GM18526 (cell line): ENCODE measurements around the gene CSMD2.

ENCODE experiments used
- POLR2A ChIP-seq: IDR thresholded peaks from 3 replicates; pipeline ENCODE4 v1.6.1; 2011; ENCODE audit not compliant: insufficient read length; ENCODE audit errors: extremely low read depth

The CSMD2 gene

GRCh38 chr1:34165422-34165921 is 442 bp upstream of the CSMD2 start:
- no peak for TF ChIP-seq POLR2A

GRCh38 chr1:34163792-34164731 is 968 bp downstream of the CSMD2 start:
- TF ChIP-seq POLR2A = no peak

GRCh38 chr1:34162852-34163766 is 1.9 kb downstream of the CSMD2 start:
- TF ChIP-seq POLR2A = no peak

GRCh38 chr1:34156739-34157138 is 8.3 kb downstream of the CSMD2 start:
- no peak for TF ChIP-seq POLR2A

- no peak for TF ChIP-seq POLR2A
Observed at GRCh38 chr1:34155860-34156259, 9.2 kb downstream of the CSMD2 start.

DNA sequence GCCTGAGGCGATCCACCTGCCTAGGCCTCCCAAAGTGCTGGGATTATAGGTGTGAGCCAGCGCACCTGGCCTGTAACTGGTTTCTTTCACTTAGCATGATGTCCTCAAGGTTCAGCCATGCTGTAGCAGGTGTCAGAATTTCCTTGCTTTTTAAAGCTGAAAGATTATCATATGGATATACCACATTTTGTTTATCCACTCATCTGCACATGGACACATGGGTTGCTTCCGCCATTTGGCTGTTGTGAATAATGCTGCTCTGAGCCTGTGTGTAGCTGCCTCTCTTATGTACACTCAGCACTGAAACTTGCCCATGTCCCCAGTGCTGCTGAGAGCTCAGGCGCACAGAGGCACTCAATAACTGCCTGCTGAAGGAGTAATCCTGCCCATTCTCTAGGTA is 11.8 kb downstream of the CSMD2 start:
- no peak for TF ChIP-seq POLR2A

- TF ChIP-seq POLR2A = no peak
Observed at GRCh38 chr1:34149501-34149900, 15.5 kb downstream of the CSMD2 start.

DNA sequence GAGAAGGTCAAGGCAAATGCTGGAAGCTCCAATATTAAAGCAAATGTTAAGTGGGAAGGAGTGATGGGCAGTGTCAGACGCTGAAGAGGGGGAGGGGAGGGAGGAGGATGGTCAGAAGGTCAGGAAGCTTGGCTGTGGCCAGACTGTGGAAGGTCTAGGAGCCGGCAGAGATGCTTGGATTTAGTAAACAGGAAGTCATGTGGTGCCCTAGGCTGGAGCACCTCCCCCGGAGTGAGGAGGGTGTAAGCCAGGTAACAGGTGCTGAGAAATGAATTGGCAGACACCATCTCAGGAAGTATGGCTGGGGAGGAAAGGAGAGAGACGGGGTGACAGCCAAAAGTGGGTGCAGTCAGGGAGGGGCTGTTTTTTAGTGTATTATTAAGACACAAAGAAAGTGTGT is 17.7 kb downstream of the CSMD2 start:
- no peak for TF ChIP-seq POLR2A

- TF ChIP-seq POLR2A = no peak
Observed at GRCh38 chr1:34144766-34145165, 20.3 kb downstream of the CSMD2 start.

DNA sequence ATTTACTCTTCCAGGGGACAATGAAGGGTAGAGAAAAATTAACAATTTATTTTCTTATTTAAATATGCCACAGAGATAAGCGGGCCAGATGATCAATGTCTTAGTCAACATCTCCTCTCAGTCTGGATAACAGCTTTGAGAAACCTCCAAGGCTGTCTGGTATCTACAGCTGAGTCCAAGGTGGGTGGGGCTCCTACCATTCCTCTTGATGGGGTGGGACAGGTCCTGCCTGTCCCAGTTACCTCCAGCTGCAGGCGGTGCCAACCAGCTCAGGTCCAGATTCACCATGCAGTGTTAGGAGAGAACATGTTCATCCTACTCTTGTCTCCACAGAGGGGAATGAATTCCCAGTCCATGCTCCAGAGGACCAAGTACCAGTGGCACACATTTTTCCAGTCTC is 21.1 kb downstream of the CSMD2 start:
- TF ChIP-seq POLR2A = no peak

DNA sequence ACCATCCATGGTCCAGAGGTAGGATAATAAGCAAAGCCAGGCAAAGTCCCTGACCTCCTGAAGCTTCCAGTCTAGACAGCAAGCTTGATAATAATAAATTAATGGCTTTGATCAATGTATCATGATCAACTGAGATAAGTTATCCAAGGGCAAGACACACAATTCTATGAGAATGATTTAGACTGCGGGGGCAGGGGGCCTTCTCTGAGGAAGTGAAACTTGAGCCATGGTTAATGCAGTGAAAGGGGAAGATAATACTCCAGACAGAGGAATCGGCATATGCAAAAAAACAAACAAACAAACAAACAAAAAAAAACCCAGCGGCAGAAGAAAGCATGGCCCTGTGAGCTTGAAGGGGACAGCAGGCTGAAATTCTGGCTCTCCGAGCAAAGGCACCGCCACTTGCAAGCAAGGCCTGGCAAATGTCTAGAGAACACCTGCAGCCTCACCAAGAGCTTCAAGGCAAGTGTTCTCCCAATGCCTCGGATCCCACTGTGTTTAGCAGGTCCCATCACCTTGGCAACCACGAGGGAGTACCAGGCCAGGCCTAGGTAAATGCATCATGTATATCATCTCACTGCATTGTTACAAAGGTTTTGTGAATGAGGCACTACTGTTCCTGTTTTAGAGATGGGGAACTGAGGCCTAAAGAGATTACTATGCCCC is 24.9 kb downstream of the CSMD2 start:
- TF ChIP-seq POLR2A = no peak

- no peak for TF ChIP-seq POLR2A
Observed at GRCh38 chr1:34137411-34137810, 27.6 kb downstream of the CSMD2 start.

- TF ChIP-seq POLR2A = no peak
Observed at GRCh38 chr1:34132161-34132420, 32.9 kb downstream of the CSMD2 start.

DNA sequence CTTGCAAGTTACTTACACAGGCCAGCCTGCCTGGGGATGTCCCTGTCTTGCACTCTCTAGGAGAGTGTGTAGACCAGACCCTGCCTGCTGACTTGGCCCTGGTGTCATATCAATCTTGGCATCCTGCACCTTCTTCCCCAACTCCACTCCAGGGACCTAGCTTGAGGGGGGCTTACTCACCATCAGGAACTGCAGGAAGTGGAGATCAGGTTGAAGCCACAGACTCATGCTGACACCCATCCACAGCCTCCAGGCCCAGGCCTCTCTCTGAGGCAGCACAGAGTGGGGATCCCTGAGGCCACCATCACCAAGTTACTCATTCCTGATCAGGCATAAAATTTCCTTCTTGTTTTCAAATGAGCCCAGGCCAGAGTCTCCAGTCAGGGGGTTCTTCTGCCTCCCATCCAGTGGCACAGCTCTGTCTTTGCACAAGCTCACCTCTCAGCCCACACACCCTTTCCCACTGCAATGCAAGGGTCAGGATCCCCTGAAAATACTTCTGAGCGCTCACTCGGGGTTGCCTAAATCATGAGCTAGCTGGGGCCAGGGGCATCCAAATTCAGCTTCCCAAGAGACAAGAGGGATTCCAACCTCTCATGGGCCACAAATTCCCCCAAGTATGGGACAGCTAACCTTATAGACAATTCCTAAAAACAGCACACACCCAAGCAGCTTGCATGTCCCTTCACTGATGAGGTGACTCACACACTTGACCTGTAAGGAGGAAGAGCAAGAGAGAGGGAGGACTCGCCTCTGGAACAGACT is 33.5 kb downstream of the CSMD2 start:
- TF ChIP-seq POLR2A = no peak

GRCh38 chr1:34130306-34130705 is 34.7 kb downstream of the CSMD2 start:
- no peak for TF ChIP-seq POLR2A
